HG02973 (cell line): ENCODE data around the gene NOL9.
"Not testable (repeated sequence)": the region's sequence is repeated elsewhere in the genome, so short reads cannot be mapped to it uniquely, and the experiment has no call there.

Experiments used
- ATAC-seq: cut with Tn5 transposase; IDR thresholded peaks from one replicate; pipeline ENCODE4 v1.9.1; 2021; ENCODE audit warnings: moderate library complexity; ENCODE audit not compliant: unreplicated experiment

The NOL9 gene

GRCh38 chr1:6554031-6554906 lies at the start of gene NOL9:
Gene NOL9 (minus strand): TSS chr1:6554513. CDS start chr1:6554502, 11 bp downstream.
- ATAC-seq, result peak; percentile 87

- peak; percentile 22 for ATAC-seq
Observed at GRCh38 chr1:6603238-6603914, 49.1 kb upstream of the NOL9 start.

GRCh38 chr1:6602669-6603237 lies 48.4 kb upstream of the NOL9 start, which contains the start of gene KLHL21:
Gene KLHL21 (minus strand): TSS chr1:6602869. CDS start chr1:6602817, 52 bp downstream.
- peak; percentile 42 for ATAC-seq

GRCh38 chr1:6601923-6602668 lies 47.8 kb upstream of the NOL9 start:
- peak; percentile 29 for ATAC-seq

- ATAC-seq, result peak; percentile 26
Observed at GRCh38 chr1:6601049-6601922, 47.0 kb upstream of the NOL9 start.

- ATAC-seq, result no peak
Observed at GRCh38 chr1:6600410-6601048, 46.2 kb upstream of the NOL9 start.

GRCh38 chr1:6599991-6600390 lies 45.7 kb upstream of the NOL9 start:
- ATAC-seq, result not testable (repeated sequence)

GRCh38 chr1:6599141-6599975 lies 45.0 kb upstream of the NOL9 start:
- no peak for ATAC-seq

GRCh38 chr1:6597777-6598131 lies 43.4 kb upstream of the NOL9 start:
- no peak for ATAC-seq

- no peak for ATAC-seq
Observed at GRCh38 chr1:6596886-6597776, 42.8 kb upstream of the NOL9 start.

GRCh38 chr1:6596351-6596750 lies 42.0 kb upstream of the NOL9 start:
- ATAC-seq, result no peak

- ATAC-seq, result no peak
Observed at GRCh38 chr1:6594977-6595740, 40.8 kb upstream of the NOL9 start.

- no peak for ATAC-seq
Observed at GRCh38 chr1:6593810-6594209, 39.5 kb upstream of the NOL9 start.

GRCh38 chr1:6592865-6593593 lies 38.7 kb upstream of the NOL9 start:
- ATAC-seq, result no peak

- ATAC-seq, result no peak
Observed at GRCh38 chr1:6592441-6592840, 38.1 kb upstream of the NOL9 start.

GRCh38 chr1:6591644-6592043 lies 37.3 kb upstream of the NOL9 start:
- no peak for ATAC-seq
